AG20443 (cell line): Measurements from ENCODE around the gene ADGRG6.
"Not testable (repeated sequence)": the region's sequence is repeated elsewhere in the genome, so short reads cannot be mapped to it uniquely, and the experiment has no call there.

Source experiments
- DNase-seq: peaks from one replicate; pipeline ENCODE4 v3.0.0; 2012; ENCODE audit warnings: low spot score, mixed read lengths

ADGRG6 gene

GRCh38 chr6:142346166-142346565 is 44.4 kb downstream of the ADGRG6 start:
- DNase-seq, result not testable (repeated sequence)

GRCh38 chr6:142349215-142349823 is 47.5 kb downstream of the ADGRG6 start:
- DNase-seq, result no peak

- no peak for DNase-seq
Measured at GRCh38 chr6:142350309-142350708, 48.5 kb downstream of the ADGRG6 start.

- no peak for DNase-seq
Measured at GRCh38 chr6:142353690-142354089, 51.9 kb downstream of the ADGRG6 start.

GRCh38 chr6:142354650-142355049 is 52.8 kb downstream of the ADGRG6 start:
- no peak for DNase-seq

GRCh38 chr6:142355520-142356174 is 53.8 kb downstream of the ADGRG6 start:
- no peak for DNase-seq

- DNase-seq, result peak; percentile 51
Measured at GRCh38 chr6:142356201-142356883, 54.5 kb downstream of the ADGRG6 start.

GRCh38 chr6:142356884-142357225 is 55.0 kb downstream of the ADGRG6 start:
- no peak for DNase-seq

- DNase-seq, result no peak
Measured at GRCh38 chr6:142357879-142358278, 56.1 kb downstream of the ADGRG6 start.

GRCh38 chr6:142359271-142359960 is 57.6 kb downstream of the ADGRG6 start:
- DNase-seq, result no peak

GRCh38 chr6:142361345-142361744 is 59.5 kb downstream of the ADGRG6 start:
- DNase-seq, result no peak

- DNase-seq, result no peak
Measured at GRCh38 chr6:142361779-142362750, 60.3 kb downstream of the ADGRG6 start.

- DNase-seq, result no peak
Measured at GRCh38 chr6:142367061-142367460, 65.3 kb downstream of the ADGRG6 start.

GRCh38 chr6:142367501-142368018 is 65.8 kb downstream of the ADGRG6 start:
- no peak for DNase-seq

- no peak for DNase-seq
Measured at GRCh38 chr6:142369266-142369665, 67.5 kb downstream of the ADGRG6 start.

GRCh38 chr6:142372348-142372747 is 70.5 kb downstream of the ADGRG6 start:
- no peak for DNase-seq

GRCh38 chr6:142373268-142374090 is 71.7 kb downstream of the ADGRG6 start:
- DNase-seq, result no peak

GRCh38 chr6:142374091-142374770 is 72.4 kb downstream of the ADGRG6 start:
- no peak for DNase-seq

- peak; percentile 44 for DNase-seq
Measured at GRCh38 chr6:142374965-142375733, 73.3 kb downstream of the ADGRG6 start.
